Osteoblast (primary cell): ENCODE results near the gene CACNA1H. TPM values are rescaled to one million over a fixed set of nuclear protein-coding genes. Genes with fewer than 3 reads are reported as not detected.

ENCODE experiments used
- DNase-seq: peaks from one replicate; pipeline ENCODE4 v3.0.0; 2011; ENCODE audit warnings: low spot score, mixed read lengths; ENCODE audit not compliant: insufficient read length; ENCODE audit errors: missing footprints
- H2AFZ ChIP-seq: 2 replicates; pipeline ENCODE4 v1.6.0; 2011; ENCODE audit warnings: mild to moderate bottlenecking, low read length
- H3K27ac ChIP-seq: 2 replicates; pipeline ENCODE4 v1.5.1; 2011; ENCODE audit warnings: mild to moderate bottlenecking, low read depth, low read length, moderate library complexity
- H3K27me3 ChIP-seq: 2 replicates; pipeline ENCODE4 v1.6.0; 2012; ENCODE audit warnings: mild to moderate bottlenecking, control low read depth, inconsistent platforms, low read length, moderate library complexity; ENCODE audit not compliant: insufficient read depth
- H3K36me3 ChIP-seq: 2 replicates; pipeline ENCODE4 v1.5.1; 2011; ENCODE audit warnings: mild to moderate bottlenecking, low read length, control low read depth, moderate library complexity; ENCODE audit not compliant: insufficient read depth
- H3K4me1 ChIP-seq: 2 replicates; pipeline ENCODE4 v1.5.1; 2011; ENCODE audit warnings: mild to moderate bottlenecking, low read length, control low read depth, moderate library complexity; ENCODE audit not compliant: insufficient read depth
- H3K4me2 ChIP-seq: 2 replicates; pipeline ENCODE4 v1.6.0; 2011; ENCODE audit warnings: mild to moderate bottlenecking, low read length; ENCODE audit not compliant: insufficient read depth
- H3K4me3 ChIP-seq: fragments of 200-600 bp; sonication (generic); 3 replicates; pipeline ENCODE4 v1.5.1; 2012; ENCODE audit warnings: mild to moderate bottlenecking, low read length, inconsistent platforms; ENCODE audit not compliant: insufficient read depth
- H3K79me2 ChIP-seq: 2 replicates; pipeline ENCODE4 v1.6.0; 2012; ENCODE audit warnings: mild to moderate bottlenecking, low read length, control low read depth, inconsistent platforms; ENCODE audit not compliant: insufficient read depth
- H3K9me3 ChIP-seq: 2 replicates; pipeline ENCODE4 v1.5.1; 2011; ENCODE audit warnings: low read depth, low read length, control low read depth
- H4K20me1 ChIP-seq: 2 replicates; pipeline ENCODE4 v1.6.0; 2012; ENCODE audit warnings: mild to moderate bottlenecking, low read length, control low read depth; ENCODE audit not compliant: insufficient read depth
- total RNA-seq: library from RNA; depleted of rRNA; stranded (reverse); fragments of >200 nt; gene quantifications from 2 replicates; pipeline ENCODE4 v1.2.3, GENCODE V29; 2012
- TF ChIP-seq, protein P1 (sequence below): IDR thresholded peaks from 2 replicates; pipeline ENCODE4 v1.5.1; 2011; ENCODE audit warnings: mild to moderate bottlenecking, low read depth, low read length, moderate library complexity; ENCODE audit errors: extremely low read depth

Gene CACNA1H
- total RNA-seq, 1 donor, result under 0.01 TPM

DNA sequence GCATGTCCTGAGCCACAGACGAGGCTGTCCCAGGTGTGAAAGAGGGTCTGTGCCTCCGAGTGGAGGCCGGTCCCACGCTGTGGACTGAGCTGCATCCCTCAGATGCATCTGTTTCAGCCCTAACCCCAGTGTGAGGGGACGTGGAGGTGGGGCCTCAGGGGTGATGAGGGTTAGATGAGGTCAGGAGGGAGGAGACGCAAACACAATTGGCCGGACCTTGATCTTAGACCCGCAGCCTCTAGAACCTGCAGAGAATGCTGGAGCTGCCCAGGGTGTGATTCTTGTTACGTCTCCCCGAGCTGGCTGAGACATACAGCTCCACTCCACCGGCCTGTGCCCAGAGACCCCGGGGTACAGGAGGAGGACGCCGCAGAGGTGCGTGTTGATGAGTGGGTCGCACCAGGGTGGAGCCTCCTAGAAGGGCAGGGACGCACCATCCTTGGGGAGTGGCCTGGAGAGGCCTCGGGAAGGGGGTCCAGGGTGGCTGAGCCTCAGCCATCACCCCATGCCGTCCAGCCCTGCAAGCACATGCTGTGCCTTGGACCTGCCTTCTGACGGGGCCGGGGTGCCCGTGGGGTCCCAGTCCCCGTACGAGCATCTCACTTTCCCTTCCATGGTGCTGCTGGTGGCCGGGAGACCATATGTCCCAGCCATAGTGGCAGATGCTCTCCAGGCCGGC is 40.3 kb upstream of the CACNA1H start:
- peaks cover 29% of the 10 kb centered on the region for H3K27me3 ChIP-seq
- H3K9me3 ChIP-seq, result no peaks in the 10 kb centered on the region
- no peak overlapping the region for H3K4me3 ChIP-seq
- no peak overlapping the region for H3K4me2 ChIP-seq
- no peaks in the 10 kb centered on the region for H3K4me1 ChIP-seq
- no peaks in the 10 kb centered on the region for H4K20me1 ChIP-seq
- no peaks in the 10 kb centered on the region for H3K36me3 ChIP-seq
- no peak overlapping the region for H2AFZ ChIP-seq
- no peak overlapping the region for H3K27ac ChIP-seq
- TF ChIP-seq, protein P1, sequence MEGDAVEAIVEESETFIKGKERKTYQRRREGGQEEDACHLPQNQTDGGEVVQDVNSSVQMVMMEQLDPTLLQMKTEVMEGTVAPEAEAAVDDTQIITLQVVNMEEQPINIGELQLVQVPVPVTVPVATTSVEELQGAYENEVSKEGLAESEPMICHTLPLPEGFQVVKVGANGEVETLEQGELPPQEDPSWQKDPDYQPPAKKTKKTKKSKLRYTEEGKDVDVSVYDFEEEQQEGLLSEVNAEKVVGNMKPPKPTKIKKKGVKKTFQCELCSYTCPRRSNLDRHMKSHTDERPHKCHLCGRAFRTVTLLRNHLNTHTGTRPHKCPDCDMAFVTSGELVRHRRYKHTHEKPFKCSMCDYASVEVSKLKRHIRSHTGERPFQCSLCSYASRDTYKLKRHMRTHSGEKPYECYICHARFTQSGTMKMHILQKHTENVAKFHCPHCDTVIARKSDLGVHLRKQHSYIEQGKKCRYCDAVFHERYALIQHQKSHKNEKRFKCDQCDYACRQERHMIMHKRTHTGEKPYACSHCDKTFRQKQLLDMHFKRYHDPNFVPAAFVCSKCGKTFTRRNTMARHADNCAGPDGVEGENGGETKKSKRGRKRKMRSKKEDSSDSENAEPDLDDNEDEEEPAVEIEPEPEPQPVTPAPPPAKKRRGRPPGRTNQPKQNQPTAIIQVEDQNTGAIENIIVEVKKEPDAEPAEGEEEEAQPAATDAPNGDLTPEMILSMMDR, result no peak
- H3K79me2 ChIP-seq, result no peaks in the 10 kb centered on the region
- DNase-seq, result peak; percentile 76

DNA sequence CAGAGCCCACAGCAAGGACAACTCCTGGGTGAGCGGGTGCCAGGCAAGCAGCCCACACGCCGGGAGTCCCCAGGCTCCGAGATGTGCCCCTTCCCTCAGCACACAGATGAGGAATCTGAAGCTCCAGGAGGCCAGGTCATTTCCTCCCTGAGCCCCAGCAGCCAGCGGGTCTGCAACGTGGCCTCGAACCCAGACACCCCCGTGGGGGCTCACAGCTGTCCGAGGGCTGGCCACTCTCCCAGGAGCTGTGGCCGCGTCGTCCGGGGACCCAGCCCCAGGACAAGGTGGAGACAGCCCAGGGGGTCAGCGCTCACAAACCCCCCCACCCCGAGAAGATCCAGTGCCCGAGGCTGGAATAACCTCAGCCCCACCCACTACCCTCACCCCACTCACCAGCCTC is 39.4 kb upstream of the CACNA1H start:
- Histone ChIP-seq H3K27me3 (peaks cover 22% of the 10 kb centered on the region), H3K79me2 (no peaks in the 10 kb centered on the region), H3K4me3 (no peak overlapping the region), H3K27ac (no peak overlapping the region), H2AFZ (no peak overlapping the region), H3K9me3 (no peaks in the 10 kb centered on the region), H3K4me1 (no peaks in the 10 kb centered on the region), H3K4me2 (no peak overlapping the region), H4K20me1 (no peaks in the 10 kb centered on the region), H3K36me3 (no peaks in the 10 kb centered on the region)
- DNase-seq, result peak; percentile 84
- TF ChIP-seq, protein P1, result no peak

DNA sequence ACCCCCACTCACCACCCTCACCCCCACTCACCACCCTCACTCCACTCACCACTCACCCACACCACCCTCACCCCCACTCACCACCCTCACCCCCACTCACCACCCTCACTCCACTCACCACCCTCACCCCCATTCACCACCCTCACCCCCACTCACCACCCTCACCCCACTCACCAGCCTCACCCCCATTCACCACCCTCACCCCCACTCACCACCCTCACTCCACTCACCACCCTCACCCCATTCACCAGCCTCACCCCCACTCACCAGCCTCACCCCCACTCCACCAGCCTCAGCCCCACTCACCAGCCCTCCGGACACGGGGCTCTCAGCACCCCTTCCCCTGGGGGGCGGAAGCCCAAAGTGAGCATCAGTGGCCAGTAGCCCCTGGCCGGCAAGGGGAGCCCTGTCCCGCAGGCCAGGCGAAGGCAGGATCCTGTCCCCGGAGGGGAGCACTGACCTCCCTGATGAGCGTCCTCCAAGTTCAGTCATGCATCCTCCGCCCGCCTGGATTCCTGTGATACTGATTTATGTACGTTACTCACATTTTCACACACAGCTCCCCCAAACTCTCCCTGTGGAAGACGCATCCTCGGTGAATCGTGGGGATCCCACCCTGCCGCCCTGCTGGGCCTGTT is 38.9 kb upstream of the CACNA1H start:
- Histone ChIP-seq H3K4me2 (no peak overlapping the region), H3K27ac (no peak overlapping the region), H2AFZ (no peak overlapping the region), H3K4me3 (no peak overlapping the region), H3K4me1 (no peaks in the 10 kb centered on the region), H3K27me3 (peaks cover 17% of the 10 kb centered on the region), H3K9me3 (no peaks in the 10 kb centered on the region), H3K36me3 (no peaks in the 10 kb centered on the region), H4K20me1 (no peaks in the 10 kb centered on the region), H3K79me2 (no peaks in the 10 kb centered on the region)
- peak; percentile 78 for DNase-seq
- TF ChIP-seq, protein P1, result no peak

DNA sequence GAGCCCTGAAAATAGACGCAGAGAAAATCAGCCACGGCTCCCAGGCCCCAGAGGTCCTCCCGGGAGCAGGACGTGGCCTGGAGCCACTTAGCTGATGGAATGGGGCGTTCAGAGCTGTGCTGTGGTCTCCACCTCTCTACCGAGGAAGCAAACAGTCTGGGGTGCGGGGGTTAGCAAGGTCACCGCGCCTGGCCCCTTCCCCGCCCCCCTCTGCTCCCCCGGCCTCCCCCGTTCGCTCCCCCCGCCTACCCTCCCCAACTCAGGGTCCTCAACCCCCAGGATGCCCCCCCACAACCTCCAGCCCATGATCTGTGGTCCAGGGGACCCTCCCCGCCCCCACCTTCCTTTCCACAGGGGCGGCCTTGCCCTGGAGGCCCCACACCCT is 36.2 kb upstream of the CACNA1H start:
- H3K4me1 ChIP-seq, result no peaks in the 10 kb centered on the region
- no peaks in the 10 kb centered on the region for H3K9me3 ChIP-seq
- H3K27me3 ChIP-seq, result peaks cover 14% of the 10 kb centered on the region
- TF ChIP-seq, protein P1, result no peak
- H2AFZ ChIP-seq, result no peak overlapping the region
- no peaks in the 10 kb centered on the region for H4K20me1 ChIP-seq
- DNase-seq, result peak; percentile 74
- H3K36me3 ChIP-seq, result no peaks in the 10 kb centered on the region
- no peak overlapping the region for H3K27ac ChIP-seq
- H3K4me2 ChIP-seq, result no peak overlapping the region
- no peaks in the 10 kb centered on the region for H3K79me2 ChIP-seq
- H3K4me3 ChIP-seq, result no peak overlapping the region
